Loucy (cell line): Measurements from ENCODE around the gene KIAA0319L.
A peak's percentile ranks its signal among the peaks of the same experiment; 100 is the strongest.

Source experiments
- H2AFZ ChIP-seq: fragments of 200-600 bp; sonication (generic); 2 replicates; pipeline ENCODE4 v1.6.0; 2016; ENCODE audit warnings: antibody characterized with exemption, mild to moderate bottlenecking, low read length, moderate library complexity
- H3F3A ChIP-seq: fragments of 200-600 bp; 2 replicates; pipeline ENCODE4 v1.6.0; 2016; ENCODE audit warnings: antibody characterized with exemption, low read depth, mild to moderate bottlenecking
- H3K27me3 ChIP-seq: fragments of 200-600 bp; sonication (generic); 2 replicates; pipeline ENCODE4 v1.6.1; 2014; ENCODE audit warnings: low read length, mild to moderate bottlenecking; ENCODE audit not compliant: insufficient read depth, poor library complexity, severe bottlenecking
- H3K36me3 ChIP-seq: fragments of 200-600 bp; sonication (generic); 2 replicates; pipeline ENCODE4 v1.6.1; 2016; ENCODE audit warnings: low read length; ENCODE audit not compliant: insufficient read depth
- H3K4me1 ChIP-seq: fragments of 200-600 bp; sonication (generic); 2 replicates; pipeline ENCODE4 v1.5.1; 2014; ENCODE audit warnings: low read length, mild to moderate bottlenecking; ENCODE audit not compliant: insufficient read depth, poor library complexity, severe bottlenecking
- H3K4me2 ChIP-seq: fragments of 200-600 bp; sonication (generic); 2 replicates; pipeline ENCODE4 v1.6.0; 2014; ENCODE audit warnings: antibody characterized with exemption, low read length, low read depth, mild to moderate bottlenecking; ENCODE audit not compliant: poor library complexity, severe bottlenecking
- H3K4me3 ChIP-seq: fragments of 200-600 bp; sonication (generic); 2 replicates; pipeline ENCODE4 v1.5.1; 2014; ENCODE audit warnings: low read length, mild to moderate bottlenecking, mixed read lengths; ENCODE audit not compliant: poor library complexity, severe bottlenecking
- H3K79me2 ChIP-seq: fragments of 200-600 bp; sonication (generic); 2 replicates; pipeline ENCODE4 v1.6.1; 2014; ENCODE audit warnings: low read length; ENCODE audit not compliant: insufficient read depth
- H3K9ac ChIP-seq: fragments of 200-600 bp; sonication (generic); 2 replicates; pipeline ENCODE4 v1.6.0; 2014; ENCODE audit warnings: mild to moderate bottlenecking, low read depth, low read length, moderate library complexity; ENCODE audit not compliant: poor library complexity, severe bottlenecking
- H3K9me2 ChIP-seq: fragments of 200-600 bp; sonication (generic); replicated peaks from 2 replicates; pipeline ENCODE4 v1.6.1; 2016; ENCODE audit warnings: low read depth, low read length, mixed read lengths
- H3K9me3 ChIP-seq: fragments of 200-600 bp; sonication (generic); 2 replicates; pipeline ENCODE4 v1.6.1; 2014; ENCODE audit warnings: mild to moderate bottlenecking, antibody characterized with exemption, low read length, low read depth; ENCODE audit not compliant: insufficient read depth
- H4K20me1 ChIP-seq: fragments of 200-600 bp; sonication (generic); 2 replicates; pipeline ENCODE4 v1.6.0; 2014; ENCODE audit warnings: antibody characterized with exemption, low read length, mild to moderate bottlenecking; ENCODE audit not compliant: insufficient read depth, poor library complexity, severe bottlenecking
- CTCF ChIP-seq: fragments of 200-600 bp; sonication (generic); conservative IDR thresholded peaks from 2 replicates; pipeline ENCODE4 v1.5.1; 2014; ENCODE audit warnings: mild to moderate bottlenecking, antibody characterized with exemption, low read length
- EZH2phosphoT487 ChIP-seq: fragments of 200-600 bp; IDR thresholded peaks from 2 replicates; pipeline ENCODE4 v1.6.1; 2018; ENCODE audit warnings: antibody characterized with exemption, mild to moderate bottlenecking, moderate library complexity, borderline replicate concordance

KIAA0319L gene

GRCh38 chr1:35461966-35462651, 95.1 kb downstream of the KIAA0319L start:
- Histone ChIP-seq H3K9me2 (no peaks in the 10 kb centered on the region), H3K4me2 (no peak overlapping the region), H3K4me1 (no peaks in the 10 kb centered on the region), H3K79me2 (no peaks in the 10 kb centered on the region), H3K36me3 (peaks cover 49% of the 10 kb centered on the region; the same call in 1 of the 2 replicates), H4K20me1 (no peaks in the 10 kb centered on the region), H3K9ac (no peak overlapping the region), H3K9me3 (peaks cover 9% of the 10 kb centered on the region; the same call in 1 of the 2 replicates), H3K4me3 (no peak overlapping the region), H3F3A (no peaks in the 10 kb centered on the region), H2AFZ (no peak overlapping the region), H3K27me3 (no peaks in the 10 kb centered on the region)
- TF ChIP-seq CTCF, result no peak
- no peak for TF ChIP-seq EZH2phosphoT487

GRCh38 chr1:35460796-35461195, 96.4 kb downstream of the KIAA0319L start:
- H3K4me3 ChIP-seq, result no peak overlapping the region
- H2AFZ ChIP-seq, result no peak overlapping the region
- H3K79me2 ChIP-seq, result no peaks in the 10 kb centered on the region
- H3F3A ChIP-seq, result no peaks in the 10 kb centered on the region
- no peak overlapping the region for H3K9ac ChIP-seq
- H3K9me3 ChIP-seq, result peaks cover 9% of the 10 kb centered on the region; the same call in 1 of the 2 replicates
- H3K9me2 ChIP-seq, result no peaks in the 10 kb centered on the region
- H3K36me3 ChIP-seq, result peaks cover 43% of the 10 kb centered on the region; the same call in 1 of the 2 replicates
- no peaks in the 10 kb centered on the region for H3K4me1 ChIP-seq
- no peak for TF ChIP-seq CTCF
- TF ChIP-seq EZH2phosphoT487, result no peak
- no peaks in the 10 kb centered on the region for H3K27me3 ChIP-seq
- H4K20me1 ChIP-seq, result no peaks in the 10 kb centered on the region
- no peak overlapping the region for H3K4me2 ChIP-seq

- no peaks in the 10 kb centered on the region for H3K9me3 ChIP-seq
- H3K79me2 ChIP-seq, result no peaks in the 10 kb centered on the region
- H3K36me3 ChIP-seq, result peaks cover 25% of the 10 kb centered on the region; the same call in 1 of the 2 replicates
- peaks cover 15% of the 10 kb centered on the region for H3K4me1 ChIP-seq
- no peaks in the 10 kb centered on the region for H4K20me1 ChIP-seq
- peak; percentile 33 for TF ChIP-seq CTCF
- TF ChIP-seq EZH2phosphoT487, result no peak
- no peaks in the 10 kb centered on the region for H3K27me3 ChIP-seq
- H3K4me2 ChIP-seq, result no peak overlapping the region
- H3K4me3 ChIP-seq, result no peak overlapping the region
- no peak overlapping the region for H2AFZ ChIP-seq
- no peaks in the 10 kb centered on the region for H3K9me2 ChIP-seq
- H3K9ac ChIP-seq, result no peak overlapping the region
- no peaks in the 10 kb centered on the region for H3F3A ChIP-seq
Observed at GRCh38 chr1:35454616-35455015, 102.6 kb downstream of the KIAA0319L start.
